SK-N-SH (cell line): ENCODE results near the gene HYLS1.

Experiments
- CHD2 ChIP-seq: fragments of 150-350 bp; IDR thresholded peaks from 2 replicates; pipeline ENCODE4 v1.6.1; 2018; ENCODE audit warnings: low read length; ENCODE audit not compliant: partially characterized antibody
- CTCF ChIP-seq: fragments of 200-600 bp; sonication (generic); IDR thresholded peaks from 2 replicates; pipeline ENCODE4 v1.6.1; 2017; ENCODE audit warnings: antibody characterized with exemption, mild to moderate bottlenecking, moderate library complexity
- ELF1 ChIP-seq: IDR thresholded peaks from 2 replicates; pipeline ENCODE4 v1.4.0; 2012
- EP300 ChIP-seq, 2 experiments: IDR thresholded peaks; 2 replicates each; pipeline versions ENCODE4 v1.4.0 to v1.6.1; 2012; ENCODE audit warnings: borderline replicate concordance in 1 of 2, low read depth in 1 of 2, low read length in 1 of 2
- EZH2phosphoT487 ChIP-seq: fragments of 200-600 bp; sonication (generic); IDR thresholded peaks from 2 replicates; pipeline ENCODE4 v1.6.1; 2017; ENCODE audit warnings: low read depth, mixed run types, mild to moderate bottlenecking, antibody characterized with exemption, moderate library complexity, borderline replicate concordance
- GABPA ChIP-seq: IDR thresholded peaks from 2 replicates; pipeline ENCODE4 v1.4.0; 2012; ENCODE audit warnings: low read depth, mild to moderate bottlenecking
- IRF3 ChIP-seq: fragments of 150-350 bp; IDR thresholded peaks from 2 replicates; pipeline ENCODE4 v1.6.1; 2016; ENCODE audit warnings: mild to moderate bottlenecking, low read depth, low read length
- MEF2A ChIP-seq: IDR thresholded peaks from 2 replicates; pipeline ENCODE4 v1.4.0; 2012; ENCODE audit warnings: low read depth, borderline replicate concordance
- POLR2AphosphoS5 ChIP-seq: IDR thresholded peaks from 2 replicates; pipeline ENCODE4 v1.6.1; 2012; ENCODE audit warnings: low read depth, low read length
- REST ChIP-seq: IDR thresholded peaks from 2 replicates; pipeline ENCODE4 v1.6.1; 2012; ENCODE audit warnings: mild to moderate bottlenecking, low read depth, low read length, moderate library complexity
- TAF1 ChIP-seq: IDR thresholded peaks from 2 replicates; pipeline ENCODE4 v1.6.1; 2012; ENCODE audit warnings: low read depth, mild to moderate bottlenecking, low read length, moderate library complexity, borderline replicate concordance
- TCF12 ChIP-seq: IDR thresholded peaks from 2 replicates; pipeline ENCODE4 v1.4.0; 2012
- TEAD4 ChIP-seq: IDR thresholded peaks from 2 replicates; pipeline ENCODE4 v1.4.0; 2012; ENCODE audit warnings: mild to moderate bottlenecking, borderline replicate concordance; ENCODE audit not compliant: insufficient read depth

GRCh38 chr11:125949271-125950177 lies 62.1 kb downstream of the HYLS1 start:
- TF ChIP-seq CTCF (no peak), EZH2phosphoT487 (no peak), TAF1 (no peak), ELF1 (no peak), POLR2AphosphoS5 (no peak), TEAD4 (no peak), REST (no peak), TCF12 (no peak), EP300 (IDR thresholded peaks at IDR 0.05; ENCODE audit: borderline replicate concordance in 1 of 2, low read depth in 1 of 2, low read length in 1 of 2) (no peak), CHD2 (no peak), GABPA (no peak), IRF3 (no peak), MEF2A (no peak)
